CD14-positive monocyte (primary cell): Measurements from ENCODE around the gene TUBA1B. TPM values are rescaled to one million over a fixed set of nuclear protein-coding genes. Genes with fewer than 3 reads are reported as not detected.

Source experiments
- DNase-seq, 3 donors: peaks; one replicate each; pipeline ENCODE4 v3.0.0-alpha.2; 2011 to 2022
- H2AFZ ChIP-seq: 2 replicates; pipeline ENCODE4 v1.6.0; 2012; ENCODE audit warnings: mild to moderate bottlenecking, low read depth, low read length, inconsistent platforms; ENCODE audit not compliant: insufficient read depth, poor library complexity, severe bottlenecking
- H3K27ac ChIP-seq, 2 donors: 1 replicate in 1 of 2; 2 replicates in 1 of 2; pipeline ENCODE4 v1.5.1; 2012 to 2013; ENCODE audit warnings: low read length in 2 of 2, control low read depth in 1 of 2, inconsistent platforms in 1 of 2, low read depth in 1 of 2, mild to moderate bottlenecking in 1 of 2
- H3K27me3 ChIP-seq, 2 donors: one replicate each; pipeline versions ENCODE4 v1.6.0 to v1.6.1; 2011 to 2013; ENCODE audit warnings: low read length in 2 of 2; ENCODE audit not compliant: control insufficient read depth in 2 of 2, insufficient read depth in 2 of 2
- H3K36me3 ChIP-seq, 2 donors: replicated peaks in 1 of 2; 1 replicate in 1 of 2; 2 replicates in 1 of 2; pipeline versions ENCODE4 v1.5.1 to v1.6.1; 2012 to 2013; ENCODE audit warnings: low read length in 2 of 2, control low read depth in 1 of 2, inconsistent platforms in 1 of 2, mild to moderate bottlenecking in 1 of 2; ENCODE audit not compliant: insufficient read depth in 2 of 2, control insufficient read depth in 1 of 2
- H3K4me1 ChIP-seq, 2 donors: 1 replicate in 1 of 2; 2 replicates in 1 of 2; pipeline versions ENCODE4 v1.5.1 to v1.6.1; 2012 to 2013; ENCODE audit warnings: low read length in 2 of 2, control low read depth in 1 of 2, inconsistent platforms in 1 of 2, mild to moderate bottlenecking in 1 of 2, moderate library complexity in 1 of 2; ENCODE audit not compliant: insufficient read depth in 2 of 2, control insufficient read depth in 1 of 2
- H3K4me2 ChIP-seq: replicated peaks from 2 replicates; pipeline ENCODE3; 2012; ENCODE audit warnings: low read length, moderate library complexity, mild to moderate bottlenecking; ENCODE audit not compliant: poor library complexity, severe bottlenecking; ENCODE audit errors: extremely low read depth
- H3K4me3 ChIP-seq, 3 experiments: fragments of 200-600 bp in 1 of 3; sonication (generic) in 1 of 3; replicated peaks in 1 of 3; 1 replicate in 2 of 3; 2 replicates in 1 of 3; pipeline ENCODE4 v1.5.1; 2011 to 2013; ENCODE audit warnings: low read length in 3 of 3, mild to moderate bottlenecking in 3 of 3, control low read depth in 2 of 3, low read depth in 2 of 3, inconsistent platforms in 1 of 3, moderate library complexity in 1 of 3
- H3K79me2 ChIP-seq: 2 replicates; pipeline ENCODE4 v1.6.0; 2012; ENCODE audit warnings: mild to moderate bottlenecking, control low read depth, inconsistent platforms, low read length, moderate library complexity; ENCODE audit not compliant: insufficient read depth
- H3K9ac ChIP-seq: 2 replicates; pipeline ENCODE4 v1.6.0; 2017; ENCODE audit warnings: low read length, mild to moderate bottlenecking; ENCODE audit not compliant: insufficient read depth, poor library complexity, severe bottlenecking
- H3K9me3 ChIP-seq, 2 donors: replicated peaks in 1 of 2; 1 replicate in 1 of 2; 2 replicates in 1 of 2; pipeline versions ENCODE4 v1.5.1 to v1.6.1; 2012 to 2013; ENCODE audit warnings: low read length in 2 of 2, control low read depth in 1 of 2; ENCODE audit not compliant: control insufficient read depth in 1 of 2, insufficient read depth in 1 of 2
- H4K20me1 ChIP-seq: 2 replicates; pipeline ENCODE4 v1.6.0; 2012; ENCODE audit warnings: mild to moderate bottlenecking, low read length, control low read depth, moderate library complexity; ENCODE audit not compliant: insufficient read depth
- H3K27ac Mint-ChIP-seq, 7 donors: one replicate each; pipeline ENCODE4 v1.8.0; 2020; ENCODE audit warnings: mild to moderate bottlenecking in 7 of 7, mixed read lengths in 7 of 7, moderate library complexity in 6 of 7, inconsistent platforms in 2 of 7
- H3K27me3 Mint-ChIP-seq, 3 donors: one replicate each; pipeline ENCODE4 v1.8.0; 2021 to 2022; ENCODE audit warnings: low read depth in 3 of 3, mild to moderate bottlenecking in 3 of 3, mixed read lengths in 3 of 3, moderate library complexity in 3 of 3, inconsistent platforms in 1 of 3
- H3K36me3 Mint-ChIP-seq, 2 donors: one replicate each; pipeline ENCODE4 v1.8.0; 2020; ENCODE audit warnings: mixed read lengths in 2 of 2, inconsistent platforms in 1 of 2, mild to moderate bottlenecking in 1 of 2
- H3K4me1 Mint-ChIP-seq: one replicate; pipeline ENCODE4 v1.8.0; 2020; ENCODE audit warnings: mild to moderate bottlenecking, mixed read lengths
- H3K4me3 Mint-ChIP-seq, 2 donors: one replicate each; pipeline ENCODE4 v1.8.0; 2020; ENCODE audit warnings: mild to moderate bottlenecking in 2 of 2, mixed read lengths in 2 of 2, moderate library complexity in 1 of 2
- H3K9me3 Mint-ChIP-seq, 7 donors: one replicate each; pipeline ENCODE4 v1.8.0; 2020 to 2022; ENCODE audit warnings: mixed read lengths in 7 of 7, mild to moderate bottlenecking in 6 of 7, moderate library complexity in 6 of 7, inconsistent platforms in 2 of 7
- CTCF ChIP-seq: fragments of 200-600 bp; IDR thresholded peaks from one replicate; pipeline ENCODE4 v1.8.0; 2022; ENCODE audit warnings: antibody characterized with exemption, mild to moderate bottlenecking
- WGBS: methylation state at CpG from one replicate; pipeline ENCODE4 v1.1.5; 2013; ENCODE audit warnings: missing lambda C conversion rate; ENCODE audit not compliant: insufficient coverage; 5-methylcytosine and 5-hydroxymethylcytosine counted together
- intact Hi-C, 2 donors: fragments of 100-400 bp; cut with micrococcal nuclease; formaldehyde crosslinking; loops; one replicate each; pipeline versions ENCODE4 v1.15.0 to v1.15.1; 2023
- polyA plus RNA-seq, 3 donors: library from polyadenylated mRNA; depleted of rRNA in 1 of 3; unstranded in 2 of 3; stranded (reverse) in 1 of 3; fragments of 300-500 nt in 2 of 3; fragments of >200 nt in 1 of 3; fragmentation: Illumina TruSeq in 2 of 3; gene quantifications; 1 replicate in 2 of 3; 2 replicates in 1 of 3; pipeline ENCODE4 v1.2.3, GENCODE V29; 2012 to 2021

The TUBA1B gene
- polyA plus RNA-seq, 3 donors: 481 to 538 (median 528) TPM

DNA sequence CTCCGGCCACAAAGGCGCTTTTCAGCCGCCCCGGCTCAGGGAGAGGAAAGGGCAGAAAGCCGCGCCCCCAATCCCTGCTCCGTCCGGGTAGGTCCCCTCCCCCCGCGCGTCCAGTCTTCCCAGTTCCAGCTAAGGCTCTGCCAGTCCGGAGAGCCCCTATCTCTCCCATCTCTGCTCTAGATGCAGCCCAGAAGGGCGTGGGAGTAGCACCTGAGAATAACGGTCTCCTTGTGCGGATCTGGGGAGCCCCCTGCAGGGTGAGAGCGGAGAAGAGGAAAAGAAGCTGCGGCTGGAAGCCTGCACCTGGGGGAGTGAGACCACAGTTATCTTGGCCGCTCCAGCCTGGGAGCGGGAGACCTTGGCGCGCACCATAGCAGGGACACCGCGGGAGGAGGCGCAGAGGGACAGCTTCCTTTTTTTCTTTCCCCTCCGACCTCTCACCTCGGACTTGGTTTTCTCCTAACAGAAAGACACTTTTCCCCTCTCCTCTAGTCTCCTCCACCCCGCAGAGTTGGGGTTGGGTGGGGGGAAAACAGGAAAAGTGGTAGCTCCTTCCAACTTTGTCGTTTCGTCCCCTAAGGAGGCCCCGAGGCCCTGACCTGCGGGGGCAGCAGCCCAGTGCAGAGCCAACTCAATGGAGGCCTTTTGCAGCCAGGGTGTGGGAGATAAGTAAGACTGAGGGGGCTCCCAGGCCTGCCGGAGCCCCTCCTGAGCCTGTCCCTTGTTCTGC, 38.9 kb downstream of the TUBA1B start:
- H3K4me2 ChIP-seq: peak overlapping the region; percentile 55
- H4K20me1 ChIP-seq: peaks cover 13% of the 10 kb centered on the region
- Mint-ChIP-seq H3K36me3 (peaks cover 24 to 27% of the 10 kb centered on the region in 2 donors), H3K9me3 (peaks cover 0 to 31% (median 8%) of the 10 kb centered on the region in 7 donors), H3K27ac (no peak overlapping the region), H3K27me3 (peaks cover 83 to 89% (median 86%) of the 10 kb centered on the region in 3 donors), H3K4me3 (peak overlapping the region; percentile 41 to 89), H3K4me1 (peaks cover 53% of the 10 kb centered on the region)
- H3K4me3 ChIP-seq: peak overlapping the region in 1 of 3 experiments; percentile 51
- H3K36me3 ChIP-seq: peaks cover 8 to 19% of the 10 kb centered on the region in 2 donors
- intact Hi-C loops: no loop called here
- H3K4me1 ChIP-seq: peaks cover 44 to 57% of the 10 kb centered on the region in 2 donors
- H3K79me2 ChIP-seq: no peaks in the 10 kb centered on the region
- no peak overlapping the region for H3K9ac ChIP-seq
- peak overlapping the region; percentile 39 for H2AFZ ChIP-seq
- no peak for TF ChIP-seq CTCF
- no peak overlapping the region for H3K27ac ChIP-seq
- peaks cover 72 to 80% of the 10 kb centered on the region in 2 donors for H3K27me3 ChIP-seq
- WGBS: 4% methylated on average over 23 of the region's 32 CpGs
- H3K9me3 ChIP-seq: peaks cover 0 to 33% of the 10 kb centered on the region in 2 donors
- peak in 1 of 3 donors; percentile 18 for DNase-seq

DNA sequence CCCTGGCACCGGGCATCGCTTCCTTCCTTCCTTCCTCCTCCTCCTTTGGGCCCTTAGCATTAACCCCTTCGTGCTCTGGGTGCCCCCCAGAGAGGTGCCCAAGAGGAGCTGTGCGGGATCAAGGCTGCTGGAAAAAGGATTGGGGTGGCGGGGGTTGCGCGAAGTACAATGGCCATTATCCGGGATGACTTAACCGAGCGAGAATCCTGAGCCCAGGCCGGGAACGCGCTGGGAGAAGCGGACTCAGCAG, 39.4 kb downstream of the TUBA1B start:
- H3K27me3 Mint-ChIP-seq: peaks cover 86 to 91% (median 86%) of the 10 kb centered on the region in 3 donors
- peak overlapping the region in 1 of 2 donors; percentile 89 for H3K4me3 Mint-ChIP-seq
- Histone ChIP-seq H3K4me3 (peak overlapping the region in 1 of 3 experiments; percentile 51), H3K27me3 (peaks cover 76 to 84% of the 10 kb centered on the region in 2 donors), H3K79me2 (no peaks in the 10 kb centered on the region), H3K4me1 (peaks cover 44 to 57% of the 10 kb centered on the region in 2 donors), H3K9me3 (peaks cover 0 to 33% of the 10 kb centered on the region in 2 donors), H3K36me3 (peaks cover 3 to 14% of the 10 kb centered on the region in 2 donors), H2AFZ (no peak overlapping the region), H4K20me1 (peaks cover 10% of the 10 kb centered on the region), H3K27ac (no peak overlapping the region), H3K4me2 (peak overlapping the region; percentile 55), H3K9ac (no peak overlapping the region)
- peaks cover 53% of the 10 kb centered on the region for H3K4me1 Mint-ChIP-seq
- peaks cover 19 to 22% of the 10 kb centered on the region in 2 donors for H3K36me3 Mint-ChIP-seq
- no peak for TF ChIP-seq CTCF
- 4% methylated on average over 13 of the region's 14 CpGs for WGBS
- H3K9me3 Mint-ChIP-seq: peaks cover 0 to 31% (median 8%) of the 10 kb centered on the region in 7 donors
- DNase-seq: no peak
- intact Hi-C loops: no loop called here
- no peak overlapping the region for H3K27ac Mint-ChIP-seq
